Caco-2 (cell line): ENCODE data around the gene GBA2. TPM values are rescaled to one million over a fixed set of nuclear protein-coding genes. Genes with fewer than 3 reads are reported as not detected.

Experiments
- BruUV-seq: library from RNA; stranded (reverse); fragments of 400-500 nt; replicated peaks from 2 replicates; lab custom pipeline; 2021; lab: Mats Ljungman, UMichigan
- CTCF ChIA-PET: fragments of 300-600 bp; sonication (Branson Sonifier 250); formaldehyde crosslinking; loops from one replicate; lab custom pipeline; 2022; ENCODE audit warnings: antibody characterized with exemption; lab: Charles Lee
- POLR2A ChIA-PET: fragments of 300-600 bp; sonication (Branson Sonifier 250); formaldehyde crosslinking; loops from one replicate; lab custom pipeline; 2022; ENCODE audit warnings: antibody characterized with exemption; lab: Charles Lee
- DNase-seq, 2 experiments: peaks; one replicate each; pipeline versions ENCODE4 v3.0.0 to v3.0.0-alpha.2; 2020 to 2022
- H3K27me3 ChIP-seq: replicated peaks from 2 replicates; pipeline ENCODE4 v1.6.0; 2011; ENCODE audit warnings: low read length; ENCODE audit not compliant: control insufficient read depth, insufficient read depth
- H3K36me3 ChIP-seq: 2 replicates; pipeline ENCODE4 v1.5.1; 2011; ENCODE audit warnings: low read length; ENCODE audit not compliant: control insufficient read depth, insufficient read depth
- H3K4me1 ChIP-seq: fragments of 250-450 bp; sonication (Bioruptor Pico); 2 replicates; pipeline ENCODE4 v1.5.1; 2020; ENCODE audit warnings: mild to moderate bottlenecking
- H3K4me3 ChIP-seq: 2 replicates; pipeline ENCODE4 v1.5.1; 2011; ENCODE audit warnings: low read depth, mild to moderate bottlenecking, control low read depth, low read length
- H3K9me3 ChIP-seq: fragments of 250-450 bp; sonication (Bioruptor Pico); 2 replicates; pipeline ENCODE4 v1.5.1; 2020; ENCODE audit warnings: mild to moderate bottlenecking, moderate library complexity
- H3K27ac Mint-ChIP-seq: one replicate; pipeline ENCODE4 v1.8.0; 2022; ENCODE audit warnings: mixed read lengths; ENCODE audit not compliant: unreplicated experiment
- H3K27me3 Mint-ChIP-seq: one replicate; pipeline ENCODE4 v1.8.0; 2022; ENCODE audit warnings: mixed read lengths; ENCODE audit not compliant: insufficient read depth, unreplicated experiment
- H3K36me3 Mint-ChIP-seq: one replicate; pipeline ENCODE4 v1.8.0; 2022; ENCODE audit warnings: mild to moderate bottlenecking, mixed read lengths; ENCODE audit not compliant: insufficient read depth, unreplicated experiment
- H3K4me1 Mint-ChIP-seq: one replicate; pipeline ENCODE4 v1.8.0; 2022; ENCODE audit warnings: low read depth, mixed read lengths; ENCODE audit not compliant: unreplicated experiment
- H3K4me3 Mint-ChIP-seq: one replicate; pipeline ENCODE4 v1.8.0; 2022; ENCODE audit warnings: mild to moderate bottlenecking, moderate library complexity, mixed read lengths; ENCODE audit not compliant: unreplicated experiment
- H3K9me3 Mint-ChIP-seq: one replicate; pipeline ENCODE4 v1.8.0; 2022; ENCODE audit warnings: mixed read lengths; ENCODE audit not compliant: unreplicated experiment
- CTCF ChIP-seq, 2 experiments: fragments of 200-600 bp in 1 of 2; IDR thresholded peaks; 1 replicate in 1 of 2; 2 replicates in 1 of 2; pipeline versions ENCODE4 v1.5.1 to v1.8.0; 2011 to 2022; ENCODE audit warnings: antibody characterized with exemption in 1 of 2, control low read depth in 1 of 2, inconsistent platforms in 1 of 2, low read depth in 1 of 2, low read length in 1 of 2, mild to moderate bottlenecking in 1 of 2, moderate library complexity in 1 of 2; ENCODE audit not compliant: insufficient read depth in 1 of 2, severe bottlenecking in 1 of 2, unreplicated experiment in 1 of 2
- intact Hi-C: fragments of 100-400 bp; cut with micrococcal nuclease; formaldehyde crosslinking; loops from one replicate; pipeline ENCODE4 v1.10.0; 2022; ENCODE audit not compliant: unreplicated experiment
- total RNA-seq: library from RNA; stranded (reverse); gene quantifications from 2 replicates; pipeline ENCODE4 v1.2.3, GENCODE V29; 2022

Gene GBA2
- total RNA-seq, 1 experiment from 2014 or later: 108 TPM

DNA sequence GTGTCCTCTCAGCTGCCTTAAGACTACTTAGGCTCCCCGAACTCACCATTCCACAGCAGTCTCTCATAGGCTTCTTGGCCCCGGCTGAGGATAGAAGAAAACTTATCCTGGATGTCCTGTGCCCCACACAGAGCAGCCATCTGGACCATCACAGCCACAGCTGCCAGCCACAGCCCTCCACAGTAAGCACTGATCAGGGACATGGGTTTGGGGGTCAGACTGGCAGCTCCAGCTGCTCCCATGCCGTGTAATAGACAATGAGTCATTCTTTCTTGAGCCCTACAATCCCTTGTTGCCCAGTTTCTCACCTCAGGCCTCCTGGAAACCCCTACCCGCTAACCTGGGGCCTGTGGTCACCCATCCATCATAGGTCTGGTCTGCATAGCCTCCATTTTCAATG is 10.8 kb downstream of the GBA2 start:
- Mint-ChIP-seq H3K27ac (peak overlapping the region; percentile 27), H3K36me3 (peaks cover 87% of the 10 kb centered on the region), H3K4me1 (no peaks in the 10 kb centered on the region), H3K4me3 (no peak overlapping the region), H3K9me3 (no peaks in the 10 kb centered on the region), H3K27me3 (no peaks in the 10 kb centered on the region)
- Histone ChIP-seq H3K4me3 (no peak overlapping the region), H3K4me1 (peaks cover 6% of the 10 kb centered on the region; the same call in 1 of the 2 replicates), H3K9me3 (no peaks in the 10 kb centered on the region), H3K27me3 (no peaks in the 10 kb centered on the region), H3K36me3 (peaks cover 5% of the 10 kb centered on the region)
- no peak for TF ChIP-seq CTCF (IDR thresholded peaks at IDR 0.05; ENCODE audit: insufficient read depth in 1 of 2, low read depth in 1 of 2, low read length in 1 of 2, severe bottlenecking in 1 of 2, unreplicated experiment in 1 of 2)
- CTCF ChIA-PET: interaction anchor here (1.3 to 2.5 kb wide), 2 partner anchors 10 to 77 kb away, joined by 3 to 7 read pairs; no protein-coding TSS in a partner anchor
- DNase-seq: no peak
- TSS peak; percentile 4 for BruUV-seq
- intact Hi-C loops: loop anchor here (10.0 kb wide), 2 partner anchors 253 to 623 kb away; partner anchors contain the start of gene ATOSB
- POLR2A ChIA-PET: interaction anchor here (1.3 kb wide), 1 partner anchor 11 kb away, joined by 6 read pairs; the partner anchor contains the start of genes GBA2 and RGP1

- Histone ChIP-seq H3K4me3 (no peak overlapping the region), H3K27me3 (no peaks in the 10 kb centered on the region), H3K4me1 (peaks cover 6% of the 10 kb centered on the region; the same call in 1 of the 2 replicates), H3K9me3 (no peaks in the 10 kb centered on the region), H3K36me3 (peaks cover 4% of the 10 kb centered on the region)
- ChIA-PET POLR2A (interaction anchor here (1.3 kb wide), 1 partner anchor 12 kb away, joined by 6 read pairs; the partner anchor contains the start of genes GBA2 and RGP1), CTCF (interaction anchor here (2.5 kb wide), 1 partner anchor 11 kb away, joined by 7 read pairs; no protein-coding TSS in a partner anchor)
- H3K4me3 Mint-ChIP-seq: no peak overlapping the region
- H3K4me1 Mint-ChIP-seq: no peaks in the 10 kb centered on the region
- H3K36me3 Mint-ChIP-seq: peaks cover 91% of the 10 kb centered on the region
- intact Hi-C loops: loop anchor here (10.0 kb wide), 2 partner anchors 252 to 622 kb away; partner anchors contain the start of gene ATOSB
- DNase-seq: no peak
- no peak overlapping the region for H3K27ac Mint-ChIP-seq
- no peaks in the 10 kb centered on the region for H3K9me3 Mint-ChIP-seq
- TF ChIP-seq CTCF (IDR thresholded peaks at IDR 0.05; ENCODE audit: insufficient read depth in 1 of 2, low read depth in 1 of 2, low read length in 1 of 2, severe bottlenecking in 1 of 2, unreplicated experiment in 1 of 2): no peak
- BruUV-seq: no TSS peak
- H3K27me3 Mint-ChIP-seq: no peaks in the 10 kb centered on the region
These were observed 11.9 kb downstream of the GBA2 start for GRCh38 chr9:35737143-35737542.

- H3K4me3 Mint-ChIP-seq: no peak overlapping the region
- Histone ChIP-seq H3K36me3 (no peaks in the 10 kb centered on the region; the same call in 1 of the 2 replicates), H3K4me3 (no peak overlapping the region), H3K4me1 (peaks cover 6% of the 10 kb centered on the region; the same call in 1 of the 2 replicates), H3K9me3 (no peaks in the 10 kb centered on the region), H3K27me3 (no peaks in the 10 kb centered on the region)
- H3K9me3 Mint-ChIP-seq: no peaks in the 10 kb centered on the region
- ChIA-PET POLR2A (interaction anchor here (0.5 to 1.2 kb wide), 3 partner anchors 9 to 78 kb away, joined by 3 to 16 read pairs (median 11); partner anchors contain the start of genes CCDC107, GBA2, RGP1 and RMRP), CTCF (interaction anchor here (0.9 to 1.6 kb wide), 10 partner anchors 9 to 90 kb away, joined by 3 to 21 read pairs (median 4); partner anchors contain the start of genes GBA2, HINT2, MSMP and RGP1)
- peak; percentile 79 to 94 for TF ChIP-seq CTCF (IDR thresholded peaks at IDR 0.05; ENCODE audit: insufficient read depth in 1 of 2, low read depth in 1 of 2, low read length in 1 of 2, severe bottlenecking in 1 of 2, unreplicated experiment in 1 of 2)
- DNase-seq: peak; percentile 85 to 88
- BruUV-seq: no TSS peak
- intact Hi-C loops: loop anchor here (1.0 to 10.0 kb wide), 5 partner anchors 10 to 621 kb away; partner anchors contain the start of gene ATOSB
- H3K27ac Mint-ChIP-seq: no peak overlapping the region
- H3K36me3 Mint-ChIP-seq: peaks cover 85% of the 10 kb centered on the region
- no peaks in the 10 kb centered on the region for H3K4me1 Mint-ChIP-seq
- no peaks in the 10 kb centered on the region for H3K27me3 Mint-ChIP-seq
These were observed 12.8 kb downstream of the GBA2 start for GRCh38 chr9:35736201-35736633.
